ENCODE data around the gene ZNF780B.

- TF ChIP-seq CTCF (IDR thresholded peaks at IDR 0.05 in 4 of 5, conservative IDR thresholded peaks at IDR 0.05 in 1 of 5) (no peak), POLR2A (IDR thresholded peaks at IDR 0.05) (no peak)
These were observed 982 bp downstream of the ZNF780B start for GRCh38 chr19:40055049-40055448.
